GM18861 (cell line): Measurements from ENCODE around the gene TMPRSS11D.
A peak's percentile ranks its signal among the peaks of the same experiment; 100 is the strongest.

Experiments
- ATAC-seq: cut with Tn5 transposase; IDR thresholded peaks from one replicate; pipeline ENCODE4 v1.9.1; 2021; ENCODE audit not compliant: unreplicated experiment

The TMPRSS11D gene

GRCh38 chr4:67883902-67884301 lies at the start of gene TMPRSS11D:
Gene TMPRSS11D (minus strand): TSS chr4:67884002. CDS start chr4:67883933, 69 bp downstream.
- no peak for ATAC-seq

GRCh38 chr4:67933038-67933437 lies 49.2 kb upstream of the TMPRSS11D start:
- ATAC-seq: no peak

GRCh38 chr4:67931256-67931655 lies 47.5 kb upstream of the TMPRSS11D start:
- no peak for ATAC-seq

GRCh38 chr4:67929426-67929825 lies 45.6 kb upstream of the TMPRSS11D start:
- ATAC-seq: no peak

GRCh38 chr4:67928546-67928945 lies 44.7 kb upstream of the TMPRSS11D start:
- ATAC-seq: no peak

- ATAC-seq: no peak
Measured at GRCh38 chr4:67927251-67927650, 43.4 kb upstream of the TMPRSS11D start.

- ATAC-seq: no peak
Measured at GRCh38 chr4:67926485-67926884, 42.7 kb upstream of the TMPRSS11D start.

GRCh38 chr4:67922697-67923096 lies 38.9 kb upstream of the TMPRSS11D start:
- no peak for ATAC-seq

GRCh38 chr4:67918428-67918827 lies 34.6 kb upstream of the TMPRSS11D start:
- no peak for ATAC-seq

- ATAC-seq: no peak
Measured at GRCh38 chr4:67915400-67915966, 31.7 kb upstream of the TMPRSS11D start.

- ATAC-seq: no peak
Measured at GRCh38 chr4:67912080-67912479, 28.3 kb upstream of the TMPRSS11D start.

- no peak for ATAC-seq
Measured at GRCh38 chr4:67911638-67912037, 27.8 kb upstream of the TMPRSS11D start.

- ATAC-seq: no peak
Measured at GRCh38 chr4:67911141-67911540, 27.3 kb upstream of the TMPRSS11D start.

- no peak for ATAC-seq
Measured at GRCh38 chr4:67910585-67910905, 26.7 kb upstream of the TMPRSS11D start.

- ATAC-seq: peak; percentile 63
Measured at GRCh38 chr4:67909905-67910584, 26.2 kb upstream of the TMPRSS11D start.

GRCh38 chr4:67907650-67908049 lies 23.8 kb upstream of the TMPRSS11D start:
- ATAC-seq: no peak

- no peak for ATAC-seq
Measured at GRCh38 chr4:67899096-67899495, 15.3 kb upstream of the TMPRSS11D start.

GRCh38 chr4:67897686-67898085 lies 13.9 kb upstream of the TMPRSS11D start:
- no peak for ATAC-seq

GRCh38 chr4:67896421-67897065 lies 12.7 kb upstream of the TMPRSS11D start:
- no peak for ATAC-seq

GRCh38 chr4:67894659-67895058 lies 10.9 kb upstream of the TMPRSS11D start:
- no peak for ATAC-seq

GRCh38 chr4:67892905-67893304 lies 9.1 kb upstream of the TMPRSS11D start:
- ATAC-seq: no peak

- no peak for ATAC-seq
Measured at GRCh38 chr4:67892253-67892652, 8.5 kb upstream of the TMPRSS11D start.

- ATAC-seq: no peak
Measured at GRCh38 chr4:67891645-67892044, 7.8 kb upstream of the TMPRSS11D start.
